ENCODE measurements around the gene S1PR1. TPM values are rescaled to one million over a fixed set of nuclear protein-coding genes. Genes with fewer than 3 reads are reported as not detected.

S1PR1 gene
- total RNA-seq, 1 experiment from 2014 or later: 0.68 TPM

DNA sequence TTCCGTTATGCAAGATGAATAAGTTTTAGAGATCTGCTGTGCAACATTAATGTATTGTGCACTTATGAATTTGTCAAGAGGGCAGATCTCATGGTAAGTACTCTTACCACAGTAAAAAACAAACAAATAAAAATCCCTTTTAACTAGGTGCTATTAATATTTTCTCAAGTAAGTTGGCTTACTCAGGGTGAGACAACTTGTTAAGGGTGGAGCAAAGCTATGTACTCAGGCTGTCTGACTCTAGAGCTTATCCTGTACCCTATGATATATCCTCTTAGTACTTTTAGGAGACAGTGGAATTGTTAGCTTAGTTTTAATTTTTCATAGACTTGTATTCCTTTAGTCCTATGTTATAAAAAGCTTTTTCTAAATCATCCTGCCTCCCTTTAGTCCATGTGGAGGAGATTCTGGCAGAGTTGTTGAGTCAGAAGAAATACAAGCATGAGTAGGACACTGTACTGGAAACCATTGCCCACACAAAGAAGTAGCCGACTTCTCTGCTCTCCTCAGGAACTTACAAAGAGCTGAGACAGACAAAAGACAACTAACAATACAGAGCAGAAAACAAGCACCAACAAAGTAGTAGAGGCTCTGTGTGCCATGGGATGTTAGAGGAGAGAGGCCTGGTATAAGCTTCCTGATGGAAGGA lies 49.2 kb downstream of the S1PR1 start:
- no TSS peak for BruUV-seq (replicated peaks)
- intact Hi-C loops (cut with micrococcal nuclease; ENCODE audit: unreplicated experiment): no loop called here
- H4K20me1 ChIP-seq (ENCODE audit: insufficient read depth): no peaks in the 10 kb centered on the region
- no peak overlapping the region for H2AFZ ChIP-seq
- H3K4me2 ChIP-seq: no peak overlapping the region
- H3K9me3 ChIP-seq (ENCODE audit: insufficient read depth, low read depth): no peaks in the 10 kb centered on the region
- H3K27ac ChIP-seq: no peak overlapping the region
- H3K27me3 ChIP-seq (ENCODE audit: insufficient read depth, low read depth): no peaks in the 10 kb centered on the region
- DNase-seq: no peak
- H3K9me2 ChIP-seq (ENCODE audit: insufficient read depth): no peaks in the 10 kb centered on the region
- no peak overlapping the region for H3K4me3 ChIP-seq
- CTCF ChIA-PET: interaction anchor here (0.6 to 0.7 kb wide), 2 partner anchors 175 to 1944 kb away, joined by 4 to 6 read pairs; no protein-coding TSS in a partner anchor
- POLR2A ChIA-PET (ENCODE audit: unreplicated experiment): no interaction called here
- H3K36me3 ChIP-seq (ENCODE audit: low read depth): no peaks in the 10 kb centered on the region
- no peaks in the 10 kb centered on the region for H3K79me2 ChIP-seq (ENCODE audit: low read depth)
- peaks cover 7% of the 10 kb centered on the region; the same call in 1 of the 2 replicates for H3F3A ChIP-seq (ENCODE audit: insufficient read depth, low read depth)
- TF ChIP-seq EZH2 (IDR thresholded peaks at IDR 0.05; ENCODE audit: low read depth): no peak
- TF ChIP-seq, protein P1, sequence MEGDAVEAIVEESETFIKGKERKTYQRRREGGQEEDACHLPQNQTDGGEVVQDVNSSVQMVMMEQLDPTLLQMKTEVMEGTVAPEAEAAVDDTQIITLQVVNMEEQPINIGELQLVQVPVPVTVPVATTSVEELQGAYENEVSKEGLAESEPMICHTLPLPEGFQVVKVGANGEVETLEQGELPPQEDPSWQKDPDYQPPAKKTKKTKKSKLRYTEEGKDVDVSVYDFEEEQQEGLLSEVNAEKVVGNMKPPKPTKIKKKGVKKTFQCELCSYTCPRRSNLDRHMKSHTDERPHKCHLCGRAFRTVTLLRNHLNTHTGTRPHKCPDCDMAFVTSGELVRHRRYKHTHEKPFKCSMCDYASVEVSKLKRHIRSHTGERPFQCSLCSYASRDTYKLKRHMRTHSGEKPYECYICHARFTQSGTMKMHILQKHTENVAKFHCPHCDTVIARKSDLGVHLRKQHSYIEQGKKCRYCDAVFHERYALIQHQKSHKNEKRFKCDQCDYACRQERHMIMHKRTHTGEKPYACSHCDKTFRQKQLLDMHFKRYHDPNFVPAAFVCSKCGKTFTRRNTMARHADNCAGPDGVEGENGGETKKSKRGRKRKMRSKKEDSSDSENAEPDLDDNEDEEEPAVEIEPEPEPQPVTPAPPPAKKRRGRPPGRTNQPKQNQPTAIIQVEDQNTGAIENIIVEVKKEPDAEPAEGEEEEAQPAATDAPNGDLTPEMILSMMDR (conservative IDR thresholded peaks at IDR 0.05): no peak
- H3K4me1 ChIP-seq (replicated peaks; ENCODE audit: insufficient read depth): peaks cover 12% of the 10 kb centered on the region

DNA sequence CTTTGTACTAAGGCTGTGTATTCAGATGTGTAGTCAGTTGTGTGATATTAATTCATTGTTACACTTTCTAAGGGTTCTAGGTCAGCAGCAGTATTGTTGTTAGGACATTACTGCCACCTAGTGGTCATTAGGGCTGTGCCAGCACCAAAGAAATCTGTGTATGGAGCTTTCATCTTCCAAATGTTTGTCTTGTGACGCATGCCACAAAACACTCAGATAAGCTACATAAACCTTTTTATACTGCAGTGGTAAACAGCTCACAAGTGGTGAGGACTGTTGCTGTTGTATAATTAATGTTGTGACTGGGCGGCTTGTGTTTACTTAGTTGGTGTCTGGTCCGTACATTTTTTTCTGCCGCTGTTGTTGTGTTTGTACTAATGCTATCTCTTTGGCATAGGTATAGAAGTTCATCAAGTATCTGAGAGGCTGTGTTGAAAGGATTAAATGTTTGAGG lies 51.7 kb downstream of the S1PR1 start:
- H3K4me3 ChIP-seq: no peak overlapping the region; the same call in 1 of the 2 replicates
- no peaks in the 10 kb centered on the region for H4K20me1 ChIP-seq (ENCODE audit: insufficient read depth)
- CTCF ChIA-PET: interaction anchor here (0.5 to 1.2 kb wide), 10 partner anchors 37 to 688 kb away, joined by 3 to 5 read pairs (median 3); no protein-coding TSS in a partner anchor
- H2AFZ ChIP-seq: no peak overlapping the region
- no peaks in the 10 kb centered on the region for H3K9me3 ChIP-seq (ENCODE audit: insufficient read depth, low read depth)
- H3K27me3 ChIP-seq (ENCODE audit: insufficient read depth, low read depth): no peaks in the 10 kb centered on the region
- no peak overlapping the region for H3K27ac ChIP-seq
- no peak for TF ChIP-seq EZH2 (IDR thresholded peaks at IDR 0.05; ENCODE audit: low read depth)
- TF ChIP-seq, protein P1 (conservative IDR thresholded peaks at IDR 0.05): peak; percentile 99
- POLR2A ChIA-PET (ENCODE audit: unreplicated experiment): interaction anchor here (0.5 to 0.6 kb wide), 4 partner anchors 29 to 494 kb away, joined by 3 read pairs; no protein-coding TSS in a partner anchor
- BruUV-seq (replicated peaks): no TSS peak
- H3F3A ChIP-seq (ENCODE audit: insufficient read depth, low read depth): peaks cover 11% of the 10 kb centered on the region; the same call in 1 of the 2 replicates
- H3K79me2 ChIP-seq (ENCODE audit: low read depth): no peaks in the 10 kb centered on the region
- H3K36me3 ChIP-seq (ENCODE audit: low read depth): no peaks in the 10 kb centered on the region
- peak overlapping the region; percentile 60 for H3K4me2 ChIP-seq
- DNase-seq: peak; percentile 65 to 95
- H3K4me1 ChIP-seq (replicated peaks; ENCODE audit: insufficient read depth): peaks cover 25% of the 10 kb centered on the region
- intact Hi-C loops (cut with micrococcal nuclease; ENCODE audit: unreplicated experiment): loop anchor here (1.0 to 2.0 kb wide), 4 partner anchors 50 to 367 kb away; partner anchors contain the start of gene DPH5
- H3K9me2 ChIP-seq (ENCODE audit: insufficient read depth): no peaks in the 10 kb centered on the region

DNA sequence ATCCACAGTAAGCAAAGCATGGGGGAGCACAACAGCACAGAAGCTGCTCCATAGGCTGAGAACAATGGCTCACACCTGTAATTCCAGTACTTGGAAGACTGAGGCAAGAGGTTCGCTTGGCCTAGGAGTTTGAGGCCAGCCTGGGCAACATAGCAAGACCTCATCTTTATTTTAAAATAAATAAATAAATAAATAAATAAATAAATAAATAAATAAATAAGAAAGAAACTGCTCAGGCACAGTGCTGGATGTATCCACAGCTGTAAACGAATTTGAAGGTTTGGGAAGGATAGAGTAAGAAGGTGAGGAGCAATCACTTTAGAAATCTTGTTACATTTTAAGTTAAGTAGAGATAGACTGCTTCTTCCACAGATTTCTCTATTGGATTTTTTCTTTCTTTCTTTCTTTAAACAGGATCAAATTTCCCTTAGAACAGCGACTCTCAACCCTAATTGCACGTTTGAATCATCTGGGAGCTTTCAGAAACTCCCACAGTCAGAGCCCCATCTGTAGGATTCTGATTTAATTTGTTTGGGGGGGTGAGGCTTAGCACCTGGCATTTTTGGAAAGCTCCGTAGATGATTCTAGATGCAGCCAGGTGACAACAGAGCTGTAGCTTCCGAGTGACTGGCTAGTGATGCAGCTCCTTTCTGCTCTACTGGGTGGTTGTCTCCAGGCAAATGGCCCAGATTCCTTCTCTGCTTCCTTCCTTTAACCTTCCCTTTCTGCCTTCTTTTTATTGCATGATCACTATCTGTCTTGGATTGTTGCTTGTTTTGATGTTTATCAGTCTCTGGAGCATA lies 53.5 kb downstream of the S1PR1 start:
- Histone ChIP-seq H3K27ac (no peak overlapping the region), H3F3A (ENCODE audit: insufficient read depth, low read depth) (peaks cover 11% of the 10 kb centered on the region; the same call in 1 of the 2 replicates), H3K9me2 (ENCODE audit: insufficient read depth) (no peaks in the 10 kb centered on the region), H2AFZ (no peak overlapping the region), H3K4me2 (peak overlapping the region; percentile 44; the same call in 1 of the 2 replicates), H3K4me3 (no peak overlapping the region), H3K79me2 (ENCODE audit: low read depth) (no peaks in the 10 kb centered on the region), H3K27me3 (ENCODE audit: insufficient read depth, low read depth) (no peaks in the 10 kb centered on the region), H4K20me1 (ENCODE audit: insufficient read depth) (no peaks in the 10 kb centered on the region), H3K9me3 (ENCODE audit: insufficient read depth, low read depth) (no peaks in the 10 kb centered on the region), H3K36me3 (ENCODE audit: low read depth) (no peaks in the 10 kb centered on the region), H3K4me1 (replicated peaks; ENCODE audit: insufficient read depth) (peaks cover 32% of the 10 kb centered on the region)
- POLR2A ChIA-PET (ENCODE audit: unreplicated experiment): no interaction called here
- DNase-seq: no peak
- CTCF ChIA-PET: no interaction called here
- intact Hi-C loops (cut with micrococcal nuclease; ENCODE audit: unreplicated experiment): no loop called here
- no TSS peak for BruUV-seq (replicated peaks)
- TF ChIP-seq, protein P1 (conservative IDR thresholded peaks at IDR 0.05): no peak
- TF ChIP-seq EZH2 (IDR thresholded peaks at IDR 0.05; ENCODE audit: low read depth): no peak

Data from PC-9 (cell line).